Calu3 (cell line): Measurements from ENCODE around the gene PDHX. TPM values are rescaled to one million over a fixed set of nuclear protein-coding genes. Genes with fewer than 3 reads are reported as not detected.

Source experiments
- BruUV-seq: library from RNA; stranded (reverse); fragments of 400-500 nt; replicated peaks from 2 replicates; lab custom pipeline; 2021; lab: Mats Ljungman, UMichigan
- CTCF ChIA-PET: fragments of 300-600 bp; sonication (Branson Sonifier 250); formaldehyde crosslinking; loops from one replicate; lab custom pipeline; 2022; ENCODE audit warnings: antibody characterized with exemption; lab: Charles Lee
- DNase-seq: peaks from one replicate; pipeline ENCODE4 v3.0.0; 2022
- H3K27ac Mint-ChIP-seq: one replicate; pipeline ENCODE4 v1.8.0; 2022; ENCODE audit warnings: mixed read lengths; ENCODE audit not compliant: unreplicated experiment
- H3K27me3 Mint-ChIP-seq: one replicate; pipeline ENCODE4 v1.8.0; 2022; ENCODE audit warnings: mixed read lengths; ENCODE audit not compliant: unreplicated experiment
- H3K36me3 Mint-ChIP-seq: one replicate; pipeline ENCODE4 v1.8.0; 2022; ENCODE audit warnings: mild to moderate bottlenecking, moderate library complexity, mixed read lengths; ENCODE audit not compliant: insufficient read depth, unreplicated experiment
- H3K4me1 Mint-ChIP-seq: one replicate; pipeline ENCODE4 v1.8.0; 2022; ENCODE audit warnings: mild to moderate bottlenecking, low read depth, mixed read lengths; ENCODE audit not compliant: unreplicated experiment
- H3K4me3 Mint-ChIP-seq: one replicate; pipeline ENCODE4 v1.8.0; 2022; ENCODE audit warnings: mild to moderate bottlenecking, low read depth, moderate library complexity, mixed read lengths; ENCODE audit not compliant: unreplicated experiment
- H3K9me3 Mint-ChIP-seq: one replicate; pipeline ENCODE4 v1.8.0; 2022; ENCODE audit warnings: low read depth, mixed read lengths; ENCODE audit not compliant: unreplicated experiment
- CTCF ChIP-seq: fragments of 200-600 bp; IDR thresholded peaks from one replicate; pipeline ENCODE4 v1.8.0; 2022; ENCODE audit warnings: antibody characterized with exemption; ENCODE audit not compliant: unreplicated experiment
- intact Hi-C: fragments of 100-400 bp; cut with micrococcal nuclease; formaldehyde crosslinking; loops from one replicate; pipeline ENCODE4 v1.10.0; 2022; ENCODE audit not compliant: unreplicated experiment
- total RNA-seq: library from RNA; stranded (reverse); gene quantifications from 2 replicates; pipeline ENCODE4 v1.2.3, GENCODE V29; 2022

Gene PDHX
- total RNA-seq, 1 experiment from 2014 or later, result 47.6 TPM

DNA sequence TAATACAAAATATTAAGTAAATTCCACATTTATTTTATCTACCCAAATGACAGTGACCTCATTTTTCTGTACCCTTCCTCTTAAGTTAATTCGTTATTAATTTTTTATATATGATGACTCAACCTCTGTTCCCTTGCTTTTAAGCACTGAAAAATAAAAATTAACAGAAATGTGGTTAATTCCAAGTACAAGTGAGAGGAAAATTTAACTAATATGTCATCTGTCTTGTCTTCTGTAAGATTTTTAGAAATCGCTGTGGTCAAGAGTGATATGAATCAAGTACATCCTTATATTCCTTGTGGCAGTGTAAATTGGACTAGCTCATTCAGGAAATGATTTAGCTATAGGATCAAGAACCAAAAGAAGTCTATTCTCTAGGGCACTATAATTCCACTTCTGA is 74.5 kb downstream of the PDHX start:
- DNase-seq, result no peak
- Mint-ChIP-seq H3K36me3 (peaks cover 12% of the 10 kb centered on the region), H3K27ac (no peak overlapping the region), H3K9me3 (no peaks in the 10 kb centered on the region), H3K27me3 (no peaks in the 10 kb centered on the region), H3K4me3 (no peak overlapping the region), H3K4me1 (peaks cover 31% of the 10 kb centered on the region)
- BruUV-seq, result no TSS peak
- CTCF ChIA-PET, result no interaction called here
- no peak for TF ChIP-seq CTCF
- intact Hi-C loops, result no loop called here

GRCh38 chr11:34994854-34995253 is 78.4 kb downstream of the PDHX start:
- Mint-ChIP-seq H3K27me3 (no peaks in the 10 kb centered on the region), H3K27ac (no peak overlapping the region), H3K4me3 (no peak overlapping the region), H3K36me3 (peaks cover 10% of the 10 kb centered on the region), H3K4me1 (peaks cover 21% of the 10 kb centered on the region), H3K9me3 (no peaks in the 10 kb centered on the region)
- intact Hi-C loops, result loop anchor here (5.0 kb wide), 2 partner anchors 68 to 417 kb away; no protein-coding TSS in a partner anchor
- BruUV-seq, result no TSS peak
- no peak for DNase-seq
- TF ChIP-seq CTCF, result no peak
- CTCF ChIA-PET, result interaction anchor here (0.6 kb wide), 2 partner anchors 400 to 409 kb away, joined by 4 to 5 read pairs; no protein-coding TSS in a partner anchor

DNA sequence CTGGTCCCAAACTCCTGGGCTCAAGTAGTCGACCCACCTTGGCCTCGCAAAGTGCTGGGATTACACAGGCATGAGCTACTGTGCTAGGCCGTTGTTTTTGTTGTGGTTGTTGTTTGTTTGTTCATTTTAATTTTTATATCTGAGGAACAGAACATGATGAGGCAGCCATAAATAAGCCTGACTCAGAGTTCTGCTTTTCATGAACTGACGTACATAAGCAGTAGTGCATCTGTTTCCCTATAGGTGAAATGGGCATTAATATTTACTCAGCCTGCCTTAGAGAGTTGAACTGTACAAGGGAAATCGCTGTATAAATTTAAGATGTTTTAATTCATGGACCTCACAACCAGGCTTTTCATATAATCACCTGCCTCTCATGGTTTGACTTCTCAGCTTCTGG is 80.5 kb downstream of the PDHX start:
- Mint-ChIP-seq H3K27me3 (no peaks in the 10 kb centered on the region), H3K36me3 (peaks cover 13% of the 10 kb centered on the region), H3K4me1 (peaks cover 23% of the 10 kb centered on the region), H3K27ac (no peak overlapping the region), H3K9me3 (no peaks in the 10 kb centered on the region), H3K4me3 (no peak overlapping the region)
- no peak for DNase-seq
- intact Hi-C loops, result loop anchor here (5.0 kb wide), 2 partner anchors 70 to 415 kb away; no protein-coding TSS in a partner anchor
- no TSS peak for BruUV-seq
- CTCF ChIA-PET, result interaction anchor here (1.6 kb wide), 1 partner anchor 12 kb away, joined by 7 read pairs; no protein-coding TSS in a partner anchor
- no peak for TF ChIP-seq CTCF

- H3K27ac Mint-ChIP-seq, result peak overlapping the region; percentile 82
- no TSS peak for BruUV-seq
- H3K4me1 Mint-ChIP-seq, result peaks cover 23% of the 10 kb centered on the region
- TF ChIP-seq CTCF, result no peak
- H3K9me3 Mint-ChIP-seq, result no peaks in the 10 kb centered on the region
- H3K27me3 Mint-ChIP-seq, result no peaks in the 10 kb centered on the region
- peak overlapping the region; percentile 57 for H3K4me3 Mint-ChIP-seq
- peaks cover 13% of the 10 kb centered on the region for H3K36me3 Mint-ChIP-seq
- intact Hi-C loops, result loop anchor here (1.0 to 5.0 kb wide), 4 partner anchors 71 to 414 kb away; no protein-coding TSS in a partner anchor
- CTCF ChIA-PET, result interaction anchor here (0.6 to 1.6 kb wide), 4 partner anchors 11 to 393 kb away, joined by 3 to 7 read pairs (median 3); no protein-coding TSS in a partner anchor
- DNase-seq, result no peak
These were observed 81.6 kb downstream of the PDHX start for GRCh38 chr11:34997952-34998528.
